Measurements from ENCODE around the gene LAPTM4A.

DNA sequence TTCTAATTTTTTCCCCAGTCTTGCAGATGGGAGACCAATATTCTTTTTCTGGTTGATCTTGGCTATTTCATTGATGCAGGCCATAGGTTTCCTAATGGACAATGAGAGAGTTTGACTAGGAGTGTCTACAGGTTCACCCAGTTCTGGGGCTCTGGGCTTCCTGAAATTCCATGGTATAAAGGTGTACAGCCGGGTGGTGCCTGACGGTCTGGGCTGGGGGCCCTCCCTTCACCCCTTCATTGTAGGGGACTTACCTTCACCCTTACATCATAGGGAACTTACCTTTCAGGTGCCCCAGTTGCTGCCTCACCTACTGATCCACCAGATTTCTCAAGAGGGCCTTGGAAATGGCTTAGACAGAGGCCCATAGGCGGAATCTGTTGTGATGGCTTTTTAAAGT is 13.0 kb upstream of the LAPTM4A start:
- TF ChIP-seq POLR2A (IDR thresholded peaks at IDR 0.05; ENCODE audit: low read depth, low read length) (no peak), TAF1 (IDR thresholded peaks at IDR 0.05; ENCODE audit: borderline replicate concordance, low read depth, low read length) (no peak), POLR2AphosphoS5 (IDR thresholded peaks at IDR 0.05; ENCODE audit: low read depth, low read length) (no peak)
